Measurements from ENCODE around the gene GPT2. TPM values are rescaled to one million over a fixed set of nuclear protein-coding genes. Genes with fewer than 3 reads are reported as not detected.
A peak's percentile ranks its signal among the peaks of the same experiment; 100 is the strongest.

GPT2 gene
- total RNA-seq, 1 experiment from 2014 or later = 68.8 TPM

DNA sequence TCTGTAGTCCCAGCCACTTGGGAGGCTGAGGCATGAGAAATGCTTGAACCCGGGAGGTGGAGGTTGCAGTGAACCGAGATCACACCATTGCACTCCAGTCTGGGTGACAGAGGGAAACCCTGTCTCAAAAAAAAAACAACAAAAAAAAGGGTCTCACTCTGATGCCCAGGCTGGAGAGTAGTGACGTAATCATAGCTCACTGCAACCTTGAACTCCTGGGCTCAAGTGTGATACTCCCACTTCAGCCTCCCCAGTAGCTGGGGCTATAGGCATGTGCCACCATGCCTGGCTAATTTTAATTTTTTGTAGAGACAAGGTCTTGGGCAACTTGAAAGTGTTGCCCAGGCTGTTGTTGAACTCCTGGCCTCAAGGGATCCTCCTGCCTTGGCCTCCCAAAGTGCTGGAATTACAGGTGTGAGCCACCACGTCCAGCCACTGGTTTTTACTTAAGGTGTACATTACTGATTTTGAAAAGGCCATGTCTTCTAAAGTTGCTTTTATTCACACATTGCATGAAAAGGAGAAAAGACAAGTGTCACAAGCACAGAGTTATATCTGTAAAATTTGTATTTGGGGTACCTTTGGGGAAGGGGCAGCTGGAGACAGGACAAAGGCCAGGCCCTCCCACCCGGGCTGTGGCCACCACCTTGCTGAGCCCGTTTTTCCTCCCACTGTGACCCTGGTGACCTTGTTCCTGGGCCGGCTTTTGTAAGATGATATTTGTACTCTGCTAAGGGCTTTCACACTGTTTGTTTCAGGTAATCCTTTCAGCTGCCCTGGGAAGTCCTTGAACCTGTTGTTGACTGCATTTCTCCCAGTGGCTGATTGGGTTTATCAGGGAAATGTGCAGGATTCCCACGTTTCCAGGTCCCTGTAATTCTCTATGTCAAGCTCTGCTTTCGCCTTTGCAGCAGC is 11.5 kb downstream of the GPT2 start:
- no peak overlapping the region for H2BK15ac ChIP-seq (ENCODE audit: low read depth, low read length)
- no peak for DNase-seq
- no peak overlapping the region for H3K4ac ChIP-seq (ENCODE audit: low read depth, low read length)
- no peak overlapping the region for H4K8ac ChIP-seq (replicated peaks; ENCODE audit: insufficient read length, low read depth, low read length)
- H3K18ac ChIP-seq (ENCODE audit: insufficient read length, low read depth, low read length) = no peak overlapping the region
- H2BK20ac ChIP-seq (ENCODE audit: low read depth, low read length, poor library complexity, severe bottlenecking) = no peak overlapping the region
- no peaks in the 10 kb centered on the region for H3K9me3 ChIP-seq (ENCODE audit: control insufficient read depth, low read depth, low read length)
- H3K4me3 Mint-ChIP-seq = no peak overlapping the region
- no peak overlapping the region for H3K56ac ChIP-seq (ENCODE audit: insufficient read length, low read depth, low read length)
- no peak overlapping the region for H3K9ac ChIP-seq (ENCODE audit: extremely low read depth, insufficient read length, low read length)
- H3K27ac ChIP-seq (ENCODE audit: insufficient read length, low read depth, low read length) = no peak overlapping the region
- H3K79me1 ChIP-seq (ENCODE audit: insufficient read depth, low read depth, low read length, poor library complexity, severe bottlenecking) = peaks cover 3% of the 10 kb centered on the region
- H2AFZ ChIP-seq (ENCODE audit: low read length) = no peak overlapping the region
- TF ChIP-seq, protein P1, sequence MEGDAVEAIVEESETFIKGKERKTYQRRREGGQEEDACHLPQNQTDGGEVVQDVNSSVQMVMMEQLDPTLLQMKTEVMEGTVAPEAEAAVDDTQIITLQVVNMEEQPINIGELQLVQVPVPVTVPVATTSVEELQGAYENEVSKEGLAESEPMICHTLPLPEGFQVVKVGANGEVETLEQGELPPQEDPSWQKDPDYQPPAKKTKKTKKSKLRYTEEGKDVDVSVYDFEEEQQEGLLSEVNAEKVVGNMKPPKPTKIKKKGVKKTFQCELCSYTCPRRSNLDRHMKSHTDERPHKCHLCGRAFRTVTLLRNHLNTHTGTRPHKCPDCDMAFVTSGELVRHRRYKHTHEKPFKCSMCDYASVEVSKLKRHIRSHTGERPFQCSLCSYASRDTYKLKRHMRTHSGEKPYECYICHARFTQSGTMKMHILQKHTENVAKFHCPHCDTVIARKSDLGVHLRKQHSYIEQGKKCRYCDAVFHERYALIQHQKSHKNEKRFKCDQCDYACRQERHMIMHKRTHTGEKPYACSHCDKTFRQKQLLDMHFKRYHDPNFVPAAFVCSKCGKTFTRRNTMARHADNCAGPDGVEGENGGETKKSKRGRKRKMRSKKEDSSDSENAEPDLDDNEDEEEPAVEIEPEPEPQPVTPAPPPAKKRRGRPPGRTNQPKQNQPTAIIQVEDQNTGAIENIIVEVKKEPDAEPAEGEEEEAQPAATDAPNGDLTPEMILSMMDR (conservative IDR thresholded peaks at IDR 0.05) = no peak
- H3K27me3 ChIP-seq (ENCODE audit: insufficient read depth, low read length) = no peaks in the 10 kb centered on the region
- H3K14ac ChIP-seq (ENCODE audit: insufficient read depth, low read length) = no peak overlapping the region
- H4K5ac ChIP-seq (ENCODE audit: insufficient read length, low read depth, low read length) = no peak overlapping the region
- H4K20me1 ChIP-seq (ENCODE audit: control insufficient read depth, insufficient read depth, insufficient read length) = no peaks in the 10 kb centered on the region
- no peak overlapping the region for H4K91ac ChIP-seq (ENCODE audit: insufficient read length, low read depth, low read length)
- H2BK12ac ChIP-seq (ENCODE audit: insufficient read length, low read depth, low read length) = no peak overlapping the region
- no peak overlapping the region for H2AK5ac ChIP-seq (ENCODE audit: insufficient read length, low read length)
- no peak overlapping the region for H3K4me2 ChIP-seq (ENCODE audit: insufficient read depth, insufficient read length, low read length)
- H3K27me3 Mint-ChIP-seq (ENCODE audit: low read depth) = no peaks in the 10 kb centered on the region
- no peak overlapping the region for H3K23ac ChIP-seq (ENCODE audit: insufficient read length, low read depth, low read length)
- no peak overlapping the region for H2BK120ac ChIP-seq (ENCODE audit: low read depth, low read length, poor library complexity, severe bottlenecking)
- H3K79me2 ChIP-seq (ENCODE audit: insufficient read depth, low read length) = peaks cover 25% of the 10 kb centered on the region; the same call in 1 of the 2 replicates
- H3K23me2 ChIP-seq (ENCODE audit: insufficient read length, low read depth, low read length, poor library complexity, severe bottlenecking) = no peaks in the 10 kb centered on the region
- peaks cover 9 to 13% of the 10 kb centered on the region in 2 experiments for H3K4me1 Mint-ChIP-seq
- no peaks in the 10 kb centered on the region for H3K9me3 Mint-ChIP-seq
- WGBS (ENCODE audit: extremely low coverage, insufficient read length, low lambda C conversion rate) = no CpG with 5 or more reads among the region's 9 CpGs
- no peak overlapping the region for H2BK5ac ChIP-seq (ENCODE audit: insufficient read length, low read length)
- H3T11ph ChIP-seq (ENCODE audit: low read length) = no peak overlapping the region
- no peaks in the 10 kb centered on the region; the same call in 1 of the 2 replicates for H3K4me1 ChIP-seq (ENCODE audit: insufficient read depth, low read length)
- H3K27ac Mint-ChIP-seq = peak overlapping the region; percentile 2 to 90 (median 86); a peak in 4 of 7 replicates
- H3K36me3 Mint-ChIP-seq (ENCODE audit: insufficient read depth in 1 of 3, low read depth in 3 of 3) = peaks cover 21 to 65% (median 57%) of the 10 kb centered on the region in 3 experiments; a peak in 6 of 7 replicates
